GM19468 (cell line): ENCODE measurements around the gene COMP.
"Not testable (repeated sequence)": the region's sequence is repeated elsewhere in the genome, so short reads cannot be mapped to it uniquely, and the experiment has no call there.

Experiments
- ATAC-seq: cut with Tn5 transposase; IDR thresholded peaks from one replicate; pipeline ENCODE4 v1.9.1; 2021; ENCODE audit warnings: mild to moderate bottlenecking, moderate library complexity, moderate number of reproducible peaks; ENCODE audit not compliant: unreplicated experiment; ENCODE audit errors: extremely low read depth

The COMP gene

GRCh38 chr19:18736415-18737336 is 54.4 kb downstream of the COMP start:
- no peak for ATAC-seq

DNA sequence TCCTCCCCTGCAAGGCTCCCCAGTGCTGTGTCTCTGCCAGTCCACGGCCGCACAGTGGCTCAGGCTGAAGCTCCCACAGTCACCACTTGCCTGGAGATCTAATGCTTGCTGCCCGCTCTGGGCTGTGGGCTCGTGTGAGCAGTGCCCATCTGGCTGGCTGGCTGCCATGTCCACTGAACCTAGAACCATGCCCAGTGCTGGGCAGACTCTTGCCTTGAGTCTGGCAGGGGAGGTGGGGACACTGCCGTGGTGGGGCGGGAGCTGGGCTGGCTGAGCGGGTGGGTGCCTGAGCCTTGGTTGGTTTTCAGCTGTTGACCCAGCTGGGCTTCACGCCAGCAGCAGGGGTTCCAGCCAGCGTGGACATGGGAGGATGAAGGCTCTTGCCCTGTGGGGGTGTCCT is 55.4 kb downstream of the COMP start:
- ATAC-seq: no peak

- ATAC-seq: no peak
These were observed 55.8 kb downstream of the COMP start for GRCh38 chr19:18735324-18735723.

DNA sequence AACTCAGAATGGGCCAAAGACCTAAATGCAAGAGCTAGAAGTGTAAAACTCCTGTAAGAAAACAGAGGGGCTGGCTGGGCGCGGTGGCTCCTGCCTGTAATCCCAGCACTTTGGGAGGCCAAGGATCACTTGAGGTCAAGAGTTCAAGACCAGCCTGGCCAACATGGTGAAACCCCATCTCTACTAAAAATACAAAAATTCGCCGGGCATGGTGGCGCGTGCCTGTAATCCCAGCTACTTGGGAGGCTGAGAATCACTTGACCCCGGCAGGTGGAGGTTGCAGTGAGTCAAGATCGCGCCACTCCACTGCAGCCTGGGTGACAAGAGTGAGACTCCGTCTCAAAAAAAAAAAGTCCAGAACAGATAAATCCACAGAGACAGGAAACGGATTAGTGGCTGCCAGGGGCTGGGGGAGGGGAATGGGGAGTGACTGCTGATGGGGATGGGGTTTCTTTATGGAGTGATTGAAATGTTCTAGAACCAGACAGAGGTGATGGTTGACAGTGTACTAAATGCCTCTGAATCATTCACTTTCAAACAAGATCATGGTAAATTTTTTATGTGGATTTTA is 57.3 kb downstream of the COMP start:
- ATAC-seq: not testable (repeated sequence)

- no peak for ATAC-seq
These were observed 57.9 kb downstream of the COMP start for GRCh38 chr19:18733196-18733647.
